Natural killer cell (primary cell): ENCODE data around the gene SPA17. TPM values are rescaled to one million over a fixed set of nuclear protein-coding genes. Genes with fewer than 3 reads are reported as not detected.
A peak's percentile ranks its signal among the peaks of the same experiment; 100 is the strongest.

Experiments used
- ATAC-seq, 3 donors: fragments of 150-1000 bp in 2 of 3; fragments of 200-7000 bp in 1 of 3; cut with Tn5 transposase; 1 replicate in 1 of 3; 2 replicates in 2 of 3; pipeline ENCODE4 v1.10.0; 2021; ENCODE audit warnings: mild to moderate bottlenecking in 2 of 3, moderate library complexity in 2 of 3
- DNase-seq, 2 donors: peaks; one replicate each; pipeline versions ENCODE4 v3.0.0 to v3.0.0-alpha.2; 2013 to 2021; ENCODE audit warnings: mixed read lengths in 1 of 2
- H3K27ac ChIP-seq: one replicate; pipeline ENCODE4 v1.5.1; 2013; ENCODE audit warnings: mild to moderate bottlenecking, low read length
- H3K27me3 ChIP-seq: one replicate; pipeline ENCODE4 v1.6.1; 2013; ENCODE audit warnings: low read length; ENCODE audit not compliant: control insufficient read depth, insufficient read depth
- H3K36me3 ChIP-seq: one replicate; pipeline ENCODE4 v1.6.1; 2013; ENCODE audit warnings: low read length; ENCODE audit not compliant: control insufficient read depth, insufficient read depth
- H3K4me1 ChIP-seq: one replicate; pipeline ENCODE4 v1.6.1; 2013; ENCODE audit warnings: low read length; ENCODE audit not compliant: control insufficient read depth, insufficient read depth
- H3K4me3 ChIP-seq: one replicate; pipeline ENCODE4 v1.5.1; 2013; ENCODE audit warnings: low read length
- H3K9me3 ChIP-seq: one replicate; pipeline ENCODE4 v1.6.1; 2013; ENCODE audit warnings: low read length; ENCODE audit not compliant: control insufficient read depth, insufficient read depth
- H3K27ac Mint-ChIP-seq, 2 donors: one replicate each; pipeline ENCODE4 v1.8.0; 2022; ENCODE audit warnings: mild to moderate bottlenecking in 2 of 2, mixed read lengths in 2 of 2, moderate library complexity in 1 of 2
- H3K27me3 Mint-ChIP-seq, 2 donors: one replicate each; pipeline ENCODE4 v1.8.0; 2022; ENCODE audit warnings: low read depth in 2 of 2, mixed read lengths in 2 of 2
- H3K36me3 Mint-ChIP-seq: one replicate; pipeline ENCODE4 v1.8.0; 2022; ENCODE audit warnings: mixed read lengths
- H3K4me1 Mint-ChIP-seq, 2 donors: one replicate each; pipeline ENCODE4 v1.8.0; 2022; ENCODE audit warnings: mixed read lengths in 2 of 2
- H3K4me3 Mint-ChIP-seq: one replicate; pipeline ENCODE4 v1.8.0; 2022; ENCODE audit warnings: mild to moderate bottlenecking, moderate library complexity, mixed read lengths
- H3K9me3 Mint-ChIP-seq, 2 donors: one replicate each; pipeline ENCODE4 v1.8.0; 2022; ENCODE audit warnings: mixed read lengths in 2 of 2
- WGBS: methylation state at CpG from one replicate; pipeline ENCODE4 v1.1.7; 2013; ENCODE audit warnings: missing lambda C conversion rate; ENCODE audit not compliant: insufficient coverage; 5-methylcytosine and 5-hydroxymethylcytosine counted together
- intact Hi-C: fragments of 100-400 bp; cut with micrococcal nuclease; formaldehyde crosslinking; loops from one replicate; pipeline ENCODE4 v1.14.2; 2022
- total RNA-seq, 4 donors: library from RNA; stranded (reverse); fragments of 120-200 nt in 1 of 4; gene quantifications; one replicate each; pipeline versions ENCODE4 v1.2.3 to v1.2.4, GENCODE V29; 2013 to 2022
- TF ChIP-seq, protein P1 (sequence below): fragments of 200-600 bp; IDR thresholded peaks from one replicate; pipeline ENCODE4 v1.8.0; 2022; ENCODE audit warnings: antibody characterized with exemption

SPA17 gene
- total RNA-seq, 3 donors from 2014 or later (not counting 1 experiment from before 2014, with no cell fraction given): 0.35 to 0.45 (median 0.35) TPM

DNA sequence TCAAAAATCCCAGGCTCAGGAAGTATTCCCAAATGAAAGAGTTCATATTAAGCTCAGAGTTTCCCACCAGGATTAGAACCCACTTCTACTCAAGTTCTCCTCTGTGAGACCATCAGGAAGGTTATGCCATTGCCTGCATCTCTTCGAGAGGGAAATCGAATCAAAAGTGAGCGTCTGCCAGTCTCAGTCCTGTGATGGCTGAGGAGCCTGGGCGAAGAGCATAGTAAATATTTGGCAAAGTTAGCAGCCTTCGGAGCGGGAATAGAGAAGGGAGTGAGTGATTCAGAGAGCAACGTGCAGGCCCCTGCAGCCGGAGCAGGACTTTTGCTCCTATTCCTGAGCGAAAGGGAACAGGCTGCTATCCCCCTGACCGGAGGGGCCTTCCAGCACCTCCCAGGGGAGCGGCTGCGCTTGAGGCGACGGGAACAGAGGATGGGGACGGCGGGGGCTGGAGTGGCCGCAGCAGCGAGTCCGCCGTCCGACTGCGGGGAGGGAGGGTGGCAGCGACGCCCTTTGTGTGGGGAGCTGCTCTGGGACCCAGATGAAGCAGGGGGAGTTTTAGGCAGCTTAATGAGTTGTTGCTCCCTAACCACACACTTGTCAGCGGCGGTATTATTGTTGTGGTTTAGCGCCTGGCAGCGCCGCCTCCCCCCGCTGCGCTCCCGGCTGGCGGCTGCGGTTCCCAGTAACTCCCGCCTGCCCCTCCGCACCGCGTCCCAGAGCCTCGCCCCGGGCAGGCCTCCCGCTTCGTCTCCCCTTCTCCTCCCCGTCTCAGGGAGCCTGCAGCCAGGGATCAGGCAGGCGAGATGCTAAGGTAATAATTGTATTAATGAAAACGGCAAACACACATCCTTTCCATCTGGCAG is 44.3 kb downstream of the SPA17 start:
- Mint-ChIP-seq H3K27me3 (peaks cover 73 to 81% of the 10 kb centered on the region in 2 donors), H3K27ac (no peak overlapping the region)
- TF ChIP-seq, protein P1, sequence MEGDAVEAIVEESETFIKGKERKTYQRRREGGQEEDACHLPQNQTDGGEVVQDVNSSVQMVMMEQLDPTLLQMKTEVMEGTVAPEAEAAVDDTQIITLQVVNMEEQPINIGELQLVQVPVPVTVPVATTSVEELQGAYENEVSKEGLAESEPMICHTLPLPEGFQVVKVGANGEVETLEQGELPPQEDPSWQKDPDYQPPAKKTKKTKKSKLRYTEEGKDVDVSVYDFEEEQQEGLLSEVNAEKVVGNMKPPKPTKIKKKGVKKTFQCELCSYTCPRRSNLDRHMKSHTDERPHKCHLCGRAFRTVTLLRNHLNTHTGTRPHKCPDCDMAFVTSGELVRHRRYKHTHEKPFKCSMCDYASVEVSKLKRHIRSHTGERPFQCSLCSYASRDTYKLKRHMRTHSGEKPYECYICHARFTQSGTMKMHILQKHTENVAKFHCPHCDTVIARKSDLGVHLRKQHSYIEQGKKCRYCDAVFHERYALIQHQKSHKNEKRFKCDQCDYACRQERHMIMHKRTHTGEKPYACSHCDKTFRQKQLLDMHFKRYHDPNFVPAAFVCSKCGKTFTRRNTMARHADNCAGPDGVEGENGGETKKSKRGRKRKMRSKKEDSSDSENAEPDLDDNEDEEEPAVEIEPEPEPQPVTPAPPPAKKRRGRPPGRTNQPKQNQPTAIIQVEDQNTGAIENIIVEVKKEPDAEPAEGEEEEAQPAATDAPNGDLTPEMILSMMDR: no peak

DNA sequence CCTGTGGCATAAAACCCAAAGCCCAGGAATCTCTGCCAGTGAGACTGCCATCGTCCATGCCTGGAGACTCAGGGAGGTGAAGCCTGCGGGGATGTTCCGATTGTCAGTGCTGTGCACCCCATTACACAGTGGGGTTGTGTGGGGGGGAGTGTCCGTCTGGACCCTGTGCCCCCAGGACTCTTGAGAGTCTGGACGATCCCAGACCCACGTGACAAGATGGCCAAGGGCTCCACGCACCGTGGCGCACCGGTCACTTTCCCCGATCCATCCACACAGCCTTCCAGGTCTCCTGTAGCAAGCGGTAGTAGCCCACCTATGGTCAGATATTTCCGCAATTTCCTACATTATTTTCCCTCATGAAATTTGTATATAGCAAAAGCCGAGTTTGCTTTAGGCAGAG is 45.1 kb downstream of the SPA17 start:
- intact Hi-C loops: no loop called here
- TF ChIP-seq, protein P1: no peak
- no peak overlapping the region for H3K27ac Mint-ChIP-seq
- Histone ChIP-seq H3K27me3 (peaks cover 35% of the 10 kb centered on the region), H3K36me3 (no peaks in the 10 kb centered on the region), H3K4me3 (no peak overlapping the region), H3K4me1 (peaks cover 12% of the 10 kb centered on the region), H3K9me3 (no peaks in the 10 kb centered on the region), H3K27ac (no peak overlapping the region)
- H3K4me3 Mint-ChIP-seq: no peak overlapping the region
- 75% methylated on average over 13 of the region's 14 CpGs for WGBS
- H3K36me3 Mint-ChIP-seq: no peaks in the 10 kb centered on the region
- DNase-seq (no peak), ATAC-seq (no peak)
- H3K9me3 Mint-ChIP-seq: no peaks in the 10 kb centered on the region
- H3K4me1 Mint-ChIP-seq: peaks cover 9 to 13% of the 10 kb centered on the region in 2 donors
- peaks cover 76 to 81% of the 10 kb centered on the region in 2 donors for H3K27me3 Mint-ChIP-seq

More for the DNA sequence above, 44.3 kb downstream of the SPA17 start:
- intact Hi-C loops: no loop called here
- no peaks in the 10 kb centered on the region for H3K9me3 Mint-ChIP-seq
- WGBS: 1% methylated on average over 40 of the region's 45 CpGs
- Histone ChIP-seq H3K9me3 (no peaks in the 10 kb centered on the region), H3K27ac (no peak overlapping the region), H3K4me1 (peaks cover 12% of the 10 kb centered on the region), H3K36me3 (no peaks in the 10 kb centered on the region), H3K4me3 (no peak overlapping the region), H3K27me3 (peaks cover 35% of the 10 kb centered on the region)
- H3K4me3 Mint-ChIP-seq: peak overlapping the region; percentile 73
- no peaks in the 10 kb centered on the region for H3K36me3 Mint-ChIP-seq
- peaks cover 9 to 13% of the 10 kb centered on the region in 2 donors for H3K4me1 Mint-ChIP-seq
- DNase-seq (peak in 1 of 2 donors; percentile 66), ATAC-seq (peak; percentile 49 to 82 (median 52))

DNA sequence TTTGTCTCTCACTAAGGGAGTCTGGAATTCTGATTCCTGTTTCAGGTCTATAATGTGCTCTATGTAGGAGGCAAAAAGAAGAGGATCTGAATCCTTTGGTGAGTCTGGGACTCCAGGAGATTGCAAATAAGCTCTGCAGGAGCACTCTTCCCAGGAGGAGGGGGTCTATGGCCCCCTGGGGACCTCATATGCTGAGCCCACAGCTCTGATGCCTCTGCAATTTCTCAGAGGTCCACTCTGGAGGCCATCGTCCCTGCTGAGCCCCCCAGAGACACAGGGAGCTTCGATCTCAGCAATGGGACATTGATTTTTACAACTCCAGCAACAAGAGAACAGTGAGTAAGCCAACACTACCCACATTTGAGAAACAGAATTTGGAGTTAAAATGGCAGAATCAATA is 45.8 kb downstream of the SPA17 start:
- TF ChIP-seq, protein P1: no peak
- H3K4me1 Mint-ChIP-seq: peaks cover 9 to 13% of the 10 kb centered on the region in 2 donors

More for the DNA sequence above, 45.8 kb downstream of the SPA17 start:
- Mint-ChIP-seq H3K36me3 (no peaks in the 10 kb centered on the region), H3K9me3 (no peaks in the 10 kb centered on the region), H3K27ac (no peak overlapping the region), H3K4me3 (no peak overlapping the region), H3K27me3 (peaks cover 76 to 81% of the 10 kb centered on the region in 2 donors)
- H3K27ac ChIP-seq: no peak overlapping the region
- no peaks in the 10 kb centered on the region for H3K9me3 ChIP-seq
- H3K27me3 ChIP-seq: peaks cover 35% of the 10 kb centered on the region
- DNase-seq: no peak
- H3K36me3 ChIP-seq: no peaks in the 10 kb centered on the region
- intact Hi-C loops: no loop called here
- WGBS: 83% methylated on average over 2 of the region's 2 CpGs
- peaks cover 12% of the 10 kb centered on the region for H3K4me1 ChIP-seq
- no peak overlapping the region for H3K4me3 ChIP-seq
- no peak for ATAC-seq
